Colonic mucosa (tissue), 4 donors: ENCODE measurements around the gene SEC16A. TPM values are rescaled to one million over a fixed set of nuclear protein-coding genes. Genes with fewer than 3 reads are reported as not detected.

Experiments used
- DNase-seq: peaks from one replicate; pipeline ENCODE4 v3.0.0-alpha.2; 2020
- H3K27ac ChIP-seq: fragments of 200-600 bp; one replicate; pipeline ENCODE4 v1.8.0; 2021
- H3K27me3 ChIP-seq: fragments of 200-600 bp; one replicate; pipeline ENCODE4 v1.8.0; 2021
- H3K36me3 ChIP-seq: fragments of 200-600 bp; one replicate; pipeline ENCODE4 v1.8.0; 2021
- H3K4me1 ChIP-seq: fragments of 200-600 bp; one replicate; pipeline ENCODE4 v1.8.0; 2021; ENCODE audit warnings: mild to moderate bottlenecking
- H3K4me3 ChIP-seq: fragments of 200-600 bp; one replicate; pipeline ENCODE4 v1.8.0; 2021
- H3K9ac ChIP-seq, 2 donors: one replicate each; pipeline ENCODE4 v1.7.0; 2013; ENCODE audit warnings: control low read depth in 2 of 2, low read depth in 2 of 2, low read length in 2 of 2
- H3K9me3 ChIP-seq: fragments of 200-600 bp; one replicate; pipeline ENCODE4 v1.8.0; 2021
- intact Hi-C: fragments of 100-400 bp; cut with DNase I; formaldehyde crosslinking; loops from one replicate; pipeline ENCODE4 v1.14.1; 2022
- total RNA-seq, 2 donors: library from RNA; stranded (reverse); fragmentation: NEBNext Ultra II Directional in 1 of 2; extraction: Animal tissue kit (Norgen Biotek cat#: 25700) in 1 of 2; gene quantifications; one replicate each; pipeline ENCODE4 v1.2.1, GENCODE V29; 2021
- TF ChIP-seq, protein P1 (sequence below): fragments of 200-600 bp; IDR thresholded peaks from one replicate; pipeline ENCODE4 v1.8.0; 2022; ENCODE audit warnings: antibody characterized with exemption, mild to moderate bottlenecking
- donor health status: healthy.
- donor health status: DM: no; HTN: no; CAD: no.
- donor health status: DM: no; HTN: no; CAD: no.

Gene SEC16A
- total RNA-seq, 2 donors from 2014 or later = 66.2 to 104 TPM

DNA sequence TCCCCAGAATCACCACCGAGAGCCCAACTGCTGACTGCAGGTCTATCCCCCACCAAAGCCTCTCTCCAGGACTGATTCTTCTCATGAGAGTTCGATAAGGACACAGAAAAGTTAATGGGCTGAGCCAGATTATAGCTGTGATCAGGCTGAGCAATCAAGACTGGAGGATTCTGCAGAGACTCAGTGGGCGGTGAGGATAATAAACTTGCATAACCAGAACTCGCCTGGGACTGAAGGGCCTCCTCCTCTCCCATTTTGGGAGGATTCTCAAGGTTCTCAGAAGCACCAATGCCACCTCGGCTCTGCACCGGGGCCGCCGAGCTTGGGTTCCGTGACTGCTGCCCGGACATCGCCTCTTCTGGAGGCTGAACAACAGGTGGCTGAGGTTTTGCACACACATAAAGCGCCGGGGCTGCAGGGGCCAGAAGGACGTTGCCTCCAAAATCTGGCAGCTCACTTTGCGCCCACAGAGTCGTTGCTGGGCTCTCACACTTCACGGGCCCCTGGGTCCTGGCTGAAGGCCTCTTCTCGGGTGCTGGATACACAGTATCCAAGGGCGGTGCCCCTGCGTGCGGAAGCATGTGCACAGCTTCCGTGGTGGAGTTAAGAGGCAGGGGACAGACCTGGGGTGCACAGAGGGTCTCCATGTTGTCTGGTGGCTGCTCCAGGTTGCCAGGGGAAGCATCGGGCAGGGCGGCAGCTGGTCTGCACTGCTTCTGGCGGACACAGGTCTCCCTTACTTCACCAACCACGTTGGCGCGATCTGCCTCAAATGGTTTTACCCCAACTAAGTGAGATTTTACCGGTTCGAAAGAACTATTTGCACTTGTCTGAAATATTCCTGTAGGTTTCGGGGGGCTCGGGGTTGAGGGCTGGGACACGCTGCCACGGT is 7.6 kb downstream of the SEC16A start:
- H3K36me3 ChIP-seq = peaks cover 37% of the 10 kb centered on the region

DNA sequence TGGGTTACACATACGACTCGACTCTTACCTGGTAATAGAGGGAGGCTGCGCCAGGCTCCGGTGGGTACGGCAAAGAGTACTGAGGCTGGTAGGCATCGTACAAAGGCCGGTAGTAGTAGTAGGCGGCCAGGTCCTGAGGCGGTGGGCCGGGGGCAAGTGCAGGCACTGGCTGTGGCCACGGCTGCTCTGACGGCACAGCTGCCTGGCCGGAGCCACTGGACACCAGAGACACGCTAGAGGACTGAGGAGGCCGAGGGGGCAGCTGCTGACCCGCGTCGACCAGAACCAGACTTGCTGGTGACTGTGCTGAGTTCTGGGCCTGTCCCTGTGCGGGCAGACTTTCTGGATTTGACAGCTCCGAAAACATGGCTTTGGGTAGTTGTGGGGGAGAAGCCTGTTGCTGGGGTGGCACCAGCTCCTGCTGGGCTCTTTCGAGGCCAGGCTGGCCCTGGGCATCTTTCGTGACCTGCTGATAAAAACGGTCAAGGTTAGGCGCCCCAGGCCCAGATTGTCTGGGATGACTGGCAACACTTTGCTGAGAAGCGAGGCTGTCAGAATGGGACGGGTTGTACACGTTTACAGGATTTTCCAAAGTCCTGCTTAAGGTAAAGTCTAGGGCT is 8.7 kb downstream of the SEC16A start:
- Histone ChIP-seq H3K4me1 (no peaks in the 10 kb centered on the region), H3K9me3 (no peaks in the 10 kb centered on the region), H3K27me3 (no peaks in the 10 kb centered on the region), H3K9ac (no peak overlapping the region), H3K4me3 (no peak overlapping the region), H3K27ac (no peak overlapping the region), H3K36me3 (peaks cover 41% of the 10 kb centered on the region)
- no peak for DNase-seq
- TF ChIP-seq, protein P1, sequence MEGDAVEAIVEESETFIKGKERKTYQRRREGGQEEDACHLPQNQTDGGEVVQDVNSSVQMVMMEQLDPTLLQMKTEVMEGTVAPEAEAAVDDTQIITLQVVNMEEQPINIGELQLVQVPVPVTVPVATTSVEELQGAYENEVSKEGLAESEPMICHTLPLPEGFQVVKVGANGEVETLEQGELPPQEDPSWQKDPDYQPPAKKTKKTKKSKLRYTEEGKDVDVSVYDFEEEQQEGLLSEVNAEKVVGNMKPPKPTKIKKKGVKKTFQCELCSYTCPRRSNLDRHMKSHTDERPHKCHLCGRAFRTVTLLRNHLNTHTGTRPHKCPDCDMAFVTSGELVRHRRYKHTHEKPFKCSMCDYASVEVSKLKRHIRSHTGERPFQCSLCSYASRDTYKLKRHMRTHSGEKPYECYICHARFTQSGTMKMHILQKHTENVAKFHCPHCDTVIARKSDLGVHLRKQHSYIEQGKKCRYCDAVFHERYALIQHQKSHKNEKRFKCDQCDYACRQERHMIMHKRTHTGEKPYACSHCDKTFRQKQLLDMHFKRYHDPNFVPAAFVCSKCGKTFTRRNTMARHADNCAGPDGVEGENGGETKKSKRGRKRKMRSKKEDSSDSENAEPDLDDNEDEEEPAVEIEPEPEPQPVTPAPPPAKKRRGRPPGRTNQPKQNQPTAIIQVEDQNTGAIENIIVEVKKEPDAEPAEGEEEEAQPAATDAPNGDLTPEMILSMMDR = no peak
- intact Hi-C loops = no loop called here

More for the DNA sequence above, 7.6 kb downstream of the SEC16A start:
- intact Hi-C loops = no loop called here
- H3K9ac ChIP-seq = no peak overlapping the region
- no peaks in the 10 kb centered on the region for H3K27me3 ChIP-seq
- TF ChIP-seq, protein P1 = no peak
- no peaks in the 10 kb centered on the region for H3K4me1 ChIP-seq
- H3K4me3 ChIP-seq = no peak overlapping the region
- H3K27ac ChIP-seq = no peak overlapping the region
- no peak for DNase-seq
- no peaks in the 10 kb centered on the region for H3K9me3 ChIP-seq

DNA sequence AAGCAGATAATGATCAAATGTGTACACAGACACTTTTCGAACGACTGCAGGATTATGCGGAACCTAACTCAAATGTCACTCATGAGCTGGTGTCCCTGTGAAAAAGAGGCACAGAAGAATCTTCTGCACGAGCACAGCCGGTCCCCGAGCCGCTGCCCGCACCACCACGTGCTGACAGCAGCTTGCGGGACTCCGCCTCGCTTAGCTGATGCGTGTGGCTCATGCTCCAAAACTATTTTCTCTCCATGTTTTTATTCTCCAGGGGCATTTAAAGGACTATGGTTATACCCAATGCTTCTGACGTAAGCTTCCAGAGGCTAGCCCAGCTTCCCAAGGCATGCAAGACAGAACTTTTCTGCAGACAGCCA is 9.5 kb downstream of the SEC16A start:
- intact Hi-C loops = no loop called here
- DNase-seq = no peak
- H3K36me3 ChIP-seq = peaks cover 41% of the 10 kb centered on the region
- H3K9me3 ChIP-seq = no peaks in the 10 kb centered on the region
- H3K27me3 ChIP-seq = no peaks in the 10 kb centered on the region
- no peak overlapping the region for H3K27ac ChIP-seq
- no peaks in the 10 kb centered on the region for H3K4me1 ChIP-seq
- TF ChIP-seq, protein P1 = no peak
- no peak overlapping the region for H3K9ac ChIP-seq
- no peak overlapping the region for H3K4me3 ChIP-seq

DNA sequence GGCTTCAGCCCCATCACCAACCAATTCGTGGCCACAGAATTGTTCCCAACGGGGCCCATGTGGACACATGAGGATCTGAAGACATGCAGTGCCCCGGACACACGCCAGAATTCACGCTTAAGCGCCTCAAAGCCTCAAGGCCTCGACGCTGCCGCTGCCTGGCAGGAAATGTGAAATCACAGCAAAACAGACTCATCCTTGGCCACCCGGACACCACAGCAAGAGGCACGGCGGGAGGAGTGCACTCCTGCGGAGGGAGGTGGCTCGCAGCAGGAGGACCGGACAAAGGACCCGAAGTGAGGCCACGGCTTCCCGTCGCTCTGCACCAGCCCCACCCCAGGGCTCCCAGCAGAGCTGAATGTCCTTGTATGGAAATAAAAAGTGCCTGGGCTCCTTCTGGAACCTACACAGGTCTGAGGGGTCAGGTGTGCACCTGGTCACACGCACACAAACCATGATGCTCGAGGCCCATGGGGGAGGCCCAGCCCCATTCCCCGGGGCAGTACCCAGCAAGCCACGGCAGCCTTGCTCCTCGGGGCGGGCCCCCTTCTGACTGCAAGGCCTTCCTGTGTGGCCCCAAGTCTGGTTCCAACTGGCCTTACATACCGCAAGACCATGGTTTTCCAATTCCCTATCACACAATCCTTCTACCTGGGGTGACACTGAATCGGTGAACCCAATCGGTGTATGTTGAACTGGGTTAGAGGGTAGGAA is 10.0 kb downstream of the SEC16A start:
- TF ChIP-seq, protein P1 = no peak
- H3K9ac ChIP-seq = no peak overlapping the region
- H3K27me3 ChIP-seq = no peaks in the 10 kb centered on the region
- H3K9me3 ChIP-seq = no peaks in the 10 kb centered on the region
- no peak overlapping the region for H3K27ac ChIP-seq
- peaks cover 47% of the 10 kb centered on the region for H3K36me3 ChIP-seq
- H3K4me1 ChIP-seq = no peaks in the 10 kb centered on the region
- no peak for DNase-seq
- H3K4me3 ChIP-seq = no peak overlapping the region
- intact Hi-C loops = no loop called here

DNA sequence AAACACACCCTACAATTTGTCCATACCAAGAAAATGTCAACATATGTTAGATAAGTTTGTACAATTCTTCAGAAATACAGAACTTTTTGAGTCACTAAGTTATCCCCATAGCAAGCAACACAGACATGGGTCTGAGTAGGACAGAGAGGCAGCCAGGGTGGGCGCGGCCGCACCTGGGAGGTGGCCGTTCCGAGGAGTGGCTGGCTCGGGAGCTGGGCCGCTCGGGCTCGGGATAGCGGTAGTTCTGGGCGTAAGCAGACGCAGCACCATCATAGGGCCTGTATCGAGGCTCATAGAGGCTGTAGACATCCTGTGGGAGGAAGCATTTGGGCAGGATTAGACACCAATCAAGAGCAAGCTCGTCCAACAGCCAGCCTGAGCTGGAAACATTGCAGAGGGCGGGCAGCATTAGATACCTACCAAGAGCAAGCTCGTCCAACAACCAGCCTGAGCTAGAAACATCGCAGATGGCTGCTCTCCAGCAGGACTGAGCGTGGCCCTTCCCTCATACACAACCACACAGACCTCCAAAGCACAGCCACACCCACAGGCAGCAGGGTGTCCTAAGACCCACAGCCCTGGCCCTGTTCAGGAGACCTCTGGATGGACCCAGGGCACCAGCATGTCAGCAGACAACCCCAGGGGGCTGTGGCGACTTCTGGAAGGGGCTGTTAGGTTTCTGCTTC is 10.9 kb downstream of the SEC16A start:
- no peaks in the 10 kb centered on the region for H3K27me3 ChIP-seq
- no peaks in the 10 kb centered on the region for H3K9me3 ChIP-seq
- DNase-seq = no peak
- intact Hi-C loops = no loop called here
- no peaks in the 10 kb centered on the region for H3K4me1 ChIP-seq
- TF ChIP-seq, protein P1 = no peak
- H3K4me3 ChIP-seq = no peak overlapping the region
- peaks cover 42% of the 10 kb centered on the region for H3K36me3 ChIP-seq
- no peak overlapping the region for H3K27ac ChIP-seq
- H3K9ac ChIP-seq = no peak overlapping the region
